GM10248 (cell line): ENCODE data around the gene AQP5.

Experiments used
- CTCF ChIA-PET: fragments of 300-600 bp; sonication (Branson Sonifier 250); formaldehyde crosslinking; extraction: SDS; loops from one replicate; lab custom pipeline; 2021; ENCODE audit warnings: antibody characterized with exemption; lab: Yijun Ruan, JAX
- POLR2A ChIA-PET: fragments of 350-650 bp; sonication (Branson Sonifier 250); formaldehyde crosslinking; extraction: SDS; loops from one replicate; lab custom pipeline; 2020; ENCODE audit warnings: antibody characterized with exemption; lab: Yijun Ruan, JAX
- DNase-seq: peaks from one replicate; pipeline ENCODE4 v3.0.0; 2012; ENCODE audit errors: extremely low spot score
- CTCF ChIP-seq: IDR thresholded peaks from 2 replicates; pipeline ENCODE4 v1.5.1; 2012; ENCODE audit warnings: mild to moderate bottlenecking, low read depth; ENCODE audit errors: extremely low read depth, missing control alignments, control extremely low read depth

AQP5 gene

GRCh38 chr12:49946497-49946896 lies 15.2 kb upstream of the AQP5 start:
- ChIA-PET POLR2A (no interaction called here), CTCF (interaction anchor here (0.9 to 4.2 kb wide), 33 partner anchors 8 to 143 kb away, joined by 3 to 65 read pairs (median 6); partner anchors contain the start of gene AQP5)
- no peak for DNase-seq
- TF ChIP-seq CTCF, result no peak

- ChIA-PET CTCF (interaction anchor here (0.9 to 4.2 kb wide), 5 partner anchors 12 to 92 kb away, joined by 4 to 65 read pairs (median 35); partner anchors contain the start of gene AQP5), POLR2A (no interaction called here)
- no peak for TF ChIP-seq CTCF
- DNase-seq, result no peak
Observed at GRCh38 chr12:49947593-49948226, 14.0 kb upstream of the AQP5 start.

- CTCF ChIA-PET, result interaction anchor here (0.9 to 2.3 kb wide), 3 partner anchors 18 to 90 kb away, joined by 4 to 12 read pairs (median 6); no protein-coding TSS in a partner anchor
- TF ChIP-seq CTCF, result no peak
- POLR2A ChIA-PET, result no interaction called here
- DNase-seq, result no peak
Observed at GRCh38 chr12:49948866-49949845, 12.5 kb upstream of the AQP5 start.

GRCh38 chr12:49949866-49950265 lies 11.8 kb upstream of the AQP5 start:
- no peak for DNase-seq
- CTCF ChIA-PET, result interaction anchor here (0.9 to 2.3 kb wide), 2 partner anchors 17 to 22 kb away, joined by 4 to 12 read pairs; no protein-coding TSS in a partner anchor
- no peak for TF ChIP-seq CTCF
- POLR2A ChIA-PET, result no interaction called here

DNA sequence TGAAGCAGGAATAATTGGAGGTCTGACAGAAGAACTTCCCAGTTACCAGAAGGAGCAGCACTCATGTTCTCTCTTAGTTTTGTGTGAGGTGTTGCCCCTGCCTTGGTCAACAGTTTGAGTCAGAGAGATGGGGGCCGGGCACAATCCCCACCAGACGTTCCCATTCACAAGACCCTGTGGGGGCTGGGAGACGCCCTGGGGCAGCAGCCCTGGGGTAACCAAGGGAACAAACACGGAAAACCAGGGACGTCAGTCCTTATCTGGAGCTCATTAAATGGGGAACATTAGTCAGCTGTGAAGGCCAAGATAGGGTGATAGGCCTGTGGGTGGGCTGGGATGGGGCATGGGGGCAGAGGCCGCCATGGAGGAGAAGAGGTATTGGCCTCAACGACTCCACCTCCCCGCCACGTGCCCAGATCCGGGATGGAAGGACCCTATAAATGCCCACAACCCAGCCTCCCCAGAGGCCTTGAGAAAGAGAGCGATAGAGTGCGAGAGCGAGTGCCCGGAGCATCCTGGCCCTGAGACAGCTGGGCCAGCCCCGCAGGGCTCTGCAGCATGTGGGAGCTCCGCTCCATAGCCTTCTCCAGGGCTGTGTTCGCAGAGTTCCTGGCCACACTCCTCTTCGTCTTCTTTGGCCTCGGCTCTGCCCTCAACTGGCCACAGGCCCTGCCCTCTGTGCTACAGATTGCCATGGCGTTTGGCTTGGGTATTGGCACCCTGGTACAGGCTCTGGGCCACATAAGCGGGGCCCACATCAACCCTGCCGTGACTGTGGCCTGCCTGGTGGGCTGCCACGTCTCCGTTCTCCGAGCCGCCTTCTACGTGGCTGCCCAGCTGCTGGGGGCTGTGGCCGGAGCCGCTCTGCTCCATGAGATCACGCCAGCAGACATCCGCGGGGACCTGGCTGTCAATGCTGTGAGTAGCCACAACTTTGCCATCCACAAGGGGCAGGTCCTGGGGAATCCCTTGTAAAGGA lies 11.1 kb upstream of the AQP5 start, which contains the start of gene AQP2:
Gene AQP2, plus strand, starts transcription at position 465 of the 979 bp plus-strand sequence. Its CDS starts 94 bp downstream, at position 559.
- no peak for DNase-seq
- POLR2A ChIA-PET, result no interaction called here
- CTCF ChIA-PET, result interaction anchor here (0.9 to 2.3 kb wide), 3 partner anchors 16 to 84 kb away, joined by 3 to 12 read pairs (median 4); no protein-coding TSS in a partner anchor
- TF ChIP-seq CTCF, result no peak
